Memory B cell (primary cell): Measurements from ENCODE around the gene OPTC.

ENCODE experiments used
- ATAC-seq: fragments of 150-1000 bp; cut with Tn5 transposase; 2 replicates; pipeline ENCODE4 v1.10.0; 2021; ENCODE audit warnings: low read depth, mild to moderate bottlenecking, moderate library complexity
- DNase-seq, 2 donors: peaks; one replicate each; pipeline ENCODE4 v3.0.0; 2022; ENCODE audit warnings: low spot score in 2 of 2
- H3K27ac Mint-ChIP-seq: one replicate; pipeline ENCODE4 v1.8.0; 2022; ENCODE audit warnings: mild to moderate bottlenecking, moderate library complexity, mixed read lengths
- H3K27me3 Mint-ChIP-seq: one replicate; pipeline ENCODE4 v1.8.0; 2022; ENCODE audit warnings: mixed read lengths
- H3K36me3 Mint-ChIP-seq: one replicate; pipeline ENCODE4 v1.8.0; 2022; ENCODE audit warnings: mild to moderate bottlenecking, mixed read lengths
- H3K4me1 Mint-ChIP-seq: one replicate; pipeline ENCODE4 v1.8.0; 2022; ENCODE audit warnings: mixed read lengths
- H3K4me3 Mint-ChIP-seq: one replicate; pipeline ENCODE4 v1.8.0; 2022; ENCODE audit warnings: mild to moderate bottlenecking, moderate library complexity, mixed read lengths
- H3K9me3 Mint-ChIP-seq: one replicate; pipeline ENCODE4 v1.8.0; 2022; ENCODE audit warnings: mixed read lengths

Gene OPTC

GRCh38 chr1:203491664-203492063 lies 2.3 kb upstream of the OPTC start:
- H3K27me3 Mint-ChIP-seq = peaks cover 11% of the 10 kb centered on the region
- DNase-seq (no peak), ATAC-seq (no peak)
- H3K36me3 Mint-ChIP-seq = no peaks in the 10 kb centered on the region
- H3K9me3 Mint-ChIP-seq = no peaks in the 10 kb centered on the region
- peaks cover 4% of the 10 kb centered on the region for H3K4me1 Mint-ChIP-seq
- no peak overlapping the region for H3K27ac Mint-ChIP-seq
- no peak overlapping the region for H3K4me3 Mint-ChIP-seq

GRCh38 chr1:203492082-203492747 lies 1.7 kb upstream of the OPTC start:
- H3K27ac Mint-ChIP-seq = no peak overlapping the region

GRCh38 chr1:203492748-203493130 lies 1.2 kb upstream of the OPTC start:
- Mint-ChIP-seq H3K4me3 (no peak overlapping the region), H3K4me1 (no peaks in the 10 kb centered on the region), H3K36me3 (no peaks in the 10 kb centered on the region), H3K27me3 (peaks cover 13% of the 10 kb centered on the region), H3K9me3 (no peaks in the 10 kb centered on the region), H3K27ac (no peak overlapping the region)
- DNase-seq = no peak
- ATAC-seq = no peak

More at GRCh38 chr1:203492082-203492747, 1.7 kb upstream of the OPTC start:
- no peak for DNase-seq
- H3K9me3 Mint-ChIP-seq = no peaks in the 10 kb centered on the region
- H3K36me3 Mint-ChIP-seq = no peaks in the 10 kb centered on the region
- no peak overlapping the region for H3K4me3 Mint-ChIP-seq
- peaks cover 13% of the 10 kb centered on the region for H3K27me3 Mint-ChIP-seq
- no peak for ATAC-seq
- peaks cover 3% of the 10 kb centered on the region for H3K4me1 Mint-ChIP-seq

GRCh38 chr1:203495845-203496244 lies 1.9 kb downstream of the OPTC start:
- H3K36me3 Mint-ChIP-seq = no peaks in the 10 kb centered on the region
- H3K4me3 Mint-ChIP-seq = no peak overlapping the region
- DNase-seq (no peak), ATAC-seq (no peak)
- H3K27me3 Mint-ChIP-seq = peaks cover 13% of the 10 kb centered on the region
- H3K4me1 Mint-ChIP-seq = no peaks in the 10 kb centered on the region
- H3K9me3 Mint-ChIP-seq = no peaks in the 10 kb centered on the region
- H3K27ac Mint-ChIP-seq = no peak overlapping the region

- peaks cover 12% of the 10 kb centered on the region for H3K27me3 Mint-ChIP-seq
- no peaks in the 10 kb centered on the region for H3K9me3 Mint-ChIP-seq
- ATAC-seq (no peak), DNase-seq (no peak)
- no peak overlapping the region for H3K4me3 Mint-ChIP-seq
- no peaks in the 10 kb centered on the region for H3K4me1 Mint-ChIP-seq
- H3K27ac Mint-ChIP-seq = no peak overlapping the region
- no peaks in the 10 kb centered on the region for H3K36me3 Mint-ChIP-seq
Observed at GRCh38 chr1:203497269-203497777, 3.4 kb downstream of the OPTC start.

- Mint-ChIP-seq H3K4me1 (peaks cover 3% of the 10 kb centered on the region), H3K27ac (no peak overlapping the region), H3K4me3 (no peak overlapping the region), H3K27me3 (peaks cover 13% of the 10 kb centered on the region), H3K36me3 (no peaks in the 10 kb centered on the region), H3K9me3 (no peaks in the 10 kb centered on the region)
- no peak for ATAC-seq
- no peak for DNase-seq
Observed at GRCh38 chr1:203499643-203500278, 5.8 kb downstream of the OPTC start.

GRCh38 chr1:203500279-203500678 lies 6.3 kb downstream of the OPTC start:
- Mint-ChIP-seq H3K4me1 (peaks cover 4% of the 10 kb centered on the region), H3K27me3 (peaks cover 13% of the 10 kb centered on the region), H3K27ac (no peak overlapping the region), H3K9me3 (no peaks in the 10 kb centered on the region), H3K4me3 (no peak overlapping the region), H3K36me3 (no peaks in the 10 kb centered on the region)
- DNase-seq (no peak), ATAC-seq (no peak)

GRCh38 chr1:203503836-203504235 lies 9.9 kb downstream of the OPTC start:
- ATAC-seq (no peak), DNase-seq (no peak)
- Mint-ChIP-seq H3K4me1 (peaks cover 4% of the 10 kb centered on the region), H3K27me3 (peaks cover 5% of the 10 kb centered on the region), H3K4me3 (no peak overlapping the region), H3K9me3 (no peaks in the 10 kb centered on the region), H3K36me3 (no peaks in the 10 kb centered on the region), H3K27ac (no peak overlapping the region)

GRCh38 chr1:203504400-203505250 lies 10.7 kb downstream of the OPTC start:
- Mint-ChIP-seq H3K27ac (no peak overlapping the region), H3K4me3 (no peak overlapping the region), H3K36me3 (no peaks in the 10 kb centered on the region), H3K4me1 (peaks cover 4% of the 10 kb centered on the region), H3K27me3 (peaks cover 5% of the 10 kb centered on the region), H3K9me3 (no peaks in the 10 kb centered on the region)
- peak; percentile 67 to 76 for DNase-seq
- peak; percentile 73 for ATAC-seq

GRCh38 chr1:203505526-203506204 lies 11.7 kb downstream of the OPTC start:
- ATAC-seq (no peak), DNase-seq (no peak)
- Mint-ChIP-seq H3K4me3 (no peak overlapping the region), H3K27ac (no peak overlapping the region), H3K4me1 (peaks cover 4% of the 10 kb centered on the region), H3K9me3 (no peaks in the 10 kb centered on the region), H3K27me3 (peaks cover 5% of the 10 kb centered on the region), H3K36me3 (no peaks in the 10 kb centered on the region)

- Mint-ChIP-seq H3K4me1 (peaks cover 4% of the 10 kb centered on the region), H3K9me3 (no peaks in the 10 kb centered on the region), H3K27ac (no peak overlapping the region), H3K27me3 (peaks cover 4% of the 10 kb centered on the region), H3K36me3 (no peaks in the 10 kb centered on the region), H3K4me3 (no peak overlapping the region)
- ATAC-seq (no peak), DNase-seq (no peak)
Observed at GRCh38 chr1:203506858-203507626, 13.1 kb downstream of the OPTC start.

- no peaks in the 10 kb centered on the region for H3K9me3 Mint-ChIP-seq
- no peak overlapping the region for H3K27ac Mint-ChIP-seq
- peaks cover 6% of the 10 kb centered on the region for H3K4me1 Mint-ChIP-seq
- no peak overlapping the region for H3K4me3 Mint-ChIP-seq
- no peak for ATAC-seq
- H3K27me3 Mint-ChIP-seq = peaks cover 3% of the 10 kb centered on the region
- no peaks in the 10 kb centered on the region for H3K36me3 Mint-ChIP-seq
- no peak for DNase-seq
Observed at GRCh38 chr1:203507759-203508158, 13.8 kb downstream of the OPTC start.

- ATAC-seq = no peak
- no peaks in the 10 kb centered on the region for H3K36me3 Mint-ChIP-seq
- peaks cover 3% of the 10 kb centered on the region for H3K27me3 Mint-ChIP-seq
- H3K4me3 Mint-ChIP-seq = no peak overlapping the region
- no peak for DNase-seq
- peaks cover 10% of the 10 kb centered on the region for H3K4me1 Mint-ChIP-seq
- no peaks in the 10 kb centered on the region for H3K9me3 Mint-ChIP-seq
- no peak overlapping the region for H3K27ac Mint-ChIP-seq
Observed at GRCh38 chr1:203508463-203509073, 14.6 kb downstream of the OPTC start.
